GM11168 (cell line): ENCODE results near the gene PPP1R10.

Source experiments
- in situ Hi-C: fragments of 300-500 bp; cut with MboI; formaldehyde crosslinking; loops from one replicate; pipeline ENCODE4 v1.12.0; 2022; ENCODE audit warnings: low sequenced_read_pairs; ENCODE audit not compliant: unreplicated experiment

The PPP1R10 gene

GRCh38 chr6:30625511-30625910, 8.5 kb upstream of the PPP1R10 start:
- in situ Hi-C loops: no loop called here

GRCh38 chr6:30619561-30619960, 2.5 kb upstream of the PPP1R10 start:
- in situ Hi-C loops: no loop called here

GRCh38 chr6:30618270-30618797, 1.3 kb upstream of the PPP1R10 start:
- in situ Hi-C loops: no loop called here

GRCh38 chr6:30617565-30618269, 674 bp upstream of the PPP1R10 start, which contains the start of gene MRPS18B:
MRPS18B (plus strand) TSS chr6:30617840; CDS start chr6:30617866, 26 bp downstream.
- in situ Hi-C loops: no loop called here

- in situ Hi-C loops: no loop called here
These were observed 859 bp downstream of the PPP1R10 start for GRCh38 chr6:30615958-30616810.

GRCh38 chr6:30615219-30615957, 1.7 kb downstream of the PPP1R10 start:
- in situ Hi-C loops: no loop called here

GRCh38 chr6:30614843-30615218, 2.2 kb downstream of the PPP1R10 start:
- in situ Hi-C loops: no loop called here

- in situ Hi-C loops: no loop called here
These were observed 2.8 kb downstream of the PPP1R10 start for GRCh38 chr6:30614044-30614842.

GRCh38 chr6:30613251-30614043, 3.6 kb downstream of the PPP1R10 start:
- in situ Hi-C loops: no loop called here

- in situ Hi-C loops: no loop called here
These were observed 4.3 kb downstream of the PPP1R10 start for GRCh38 chr6:30612687-30613248.

GRCh38 chr6:30612213-30612612, 4.8 kb downstream of the PPP1R10 start:
- in situ Hi-C loops: no loop called here

GRCh38 chr6:30611856-30612194, 5.2 kb downstream of the PPP1R10 start:
- in situ Hi-C loops: no loop called here

GRCh38 chr6:30611150-30611855, 5.7 kb downstream of the PPP1R10 start:
- in situ Hi-C loops: no loop called here

- in situ Hi-C loops: no loop called here
These were observed 7.0 kb downstream of the PPP1R10 start for GRCh38 chr6:30610065-30610464.

GRCh38 chr6:30603961-30604360, 13.1 kb downstream of the PPP1R10 start:
- in situ Hi-C loops: no loop called here

GRCh38 chr6:30601815-30602641, 15.0 kb downstream of the PPP1R10 start:
- in situ Hi-C loops: no loop called here

GRCh38 chr6:30601436-30601814, 15.6 kb downstream of the PPP1R10 start:
- in situ Hi-C loops: no loop called here
